DND-41 (cell line): ENCODE results near the gene GNAZ.

Source experiments
- CTCF ChIP-seq: IDR thresholded peaks from 2 replicates; pipeline ENCODE4 v1.5.1; 2012; ENCODE audit warnings: borderline replicate concordance, low read length, moderate library complexity, mild to moderate bottlenecking; ENCODE audit not compliant: poor library complexity, severe bottlenecking; ENCODE audit errors: extremely low read depth
- EZH2 ChIP-seq: IDR thresholded peaks from 3 replicates; pipeline ENCODE4 v1.6.1; 2012; ENCODE audit warnings: borderline replicate concordance, low read depth, mild to moderate bottlenecking, moderate library complexity, low read length, inconsistent platforms; ENCODE audit not compliant: severe bottlenecking

DNA sequence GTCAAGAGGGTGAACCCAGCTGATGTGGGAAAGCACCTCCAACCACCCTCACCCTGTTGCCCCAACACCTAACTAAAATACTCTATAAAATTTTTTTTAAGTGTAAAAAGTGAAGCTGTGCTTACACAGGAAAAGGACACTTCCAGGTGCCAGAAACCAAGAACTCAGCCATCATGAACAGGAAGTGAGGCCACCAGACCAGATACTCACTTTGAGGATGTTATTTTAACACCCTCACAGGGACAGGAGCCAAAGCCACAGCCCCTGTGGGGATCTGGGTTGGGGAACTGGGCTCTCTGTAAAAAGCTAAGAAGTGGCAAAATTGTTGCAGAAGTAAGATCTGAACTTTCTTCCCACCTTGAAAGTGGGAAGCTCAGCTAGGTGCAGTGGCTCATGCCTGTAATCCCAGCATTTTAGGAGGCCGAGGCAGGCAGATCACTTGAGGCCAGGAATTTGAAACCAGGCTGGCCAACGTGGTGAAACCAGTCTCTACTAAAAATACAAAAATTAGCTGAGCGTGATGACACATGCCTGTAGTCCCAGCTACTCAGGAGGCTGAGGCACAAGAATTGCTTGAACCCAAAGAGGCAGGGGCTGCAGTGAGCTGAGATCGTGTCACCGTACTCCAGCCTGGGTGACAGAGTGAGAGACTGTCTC lies 67.7 kb downstream of the GNAZ start:
- TF ChIP-seq CTCF (no peak), EZH2 (no peak)
